Loucy (cell line): ENCODE data around the gene SGPP2.

Experiments
- CTCF ChIP-seq: fragments of 200-600 bp; sonication (generic); conservative IDR thresholded peaks from 2 replicates; pipeline ENCODE4 v1.5.1; 2014; ENCODE audit warnings: mild to moderate bottlenecking, antibody characterized with exemption, low read length
- EZH2phosphoT487 ChIP-seq: fragments of 200-600 bp; IDR thresholded peaks from 2 replicates; pipeline ENCODE4 v1.6.1; 2018; ENCODE audit warnings: antibody characterized with exemption, mild to moderate bottlenecking, moderate library complexity, borderline replicate concordance

GRCh38 chr2:222479859-222480258 lies 55.5 kb downstream of the SGPP2 start:
- TF ChIP-seq CTCF, result no peak
- TF ChIP-seq EZH2phosphoT487, result no peak
